ENCODE results near the gene RNF40. TPM values are rescaled to one million over a fixed set of nuclear protein-coding genes. Genes with fewer than 3 reads are reported as not detected.

The RNF40 gene
- polyA plus RNA-seq, 1 donor (not counting 4 experiments of a cell fraction or from before 2014, with no cell fraction given): 52.7 TPM

DNA sequence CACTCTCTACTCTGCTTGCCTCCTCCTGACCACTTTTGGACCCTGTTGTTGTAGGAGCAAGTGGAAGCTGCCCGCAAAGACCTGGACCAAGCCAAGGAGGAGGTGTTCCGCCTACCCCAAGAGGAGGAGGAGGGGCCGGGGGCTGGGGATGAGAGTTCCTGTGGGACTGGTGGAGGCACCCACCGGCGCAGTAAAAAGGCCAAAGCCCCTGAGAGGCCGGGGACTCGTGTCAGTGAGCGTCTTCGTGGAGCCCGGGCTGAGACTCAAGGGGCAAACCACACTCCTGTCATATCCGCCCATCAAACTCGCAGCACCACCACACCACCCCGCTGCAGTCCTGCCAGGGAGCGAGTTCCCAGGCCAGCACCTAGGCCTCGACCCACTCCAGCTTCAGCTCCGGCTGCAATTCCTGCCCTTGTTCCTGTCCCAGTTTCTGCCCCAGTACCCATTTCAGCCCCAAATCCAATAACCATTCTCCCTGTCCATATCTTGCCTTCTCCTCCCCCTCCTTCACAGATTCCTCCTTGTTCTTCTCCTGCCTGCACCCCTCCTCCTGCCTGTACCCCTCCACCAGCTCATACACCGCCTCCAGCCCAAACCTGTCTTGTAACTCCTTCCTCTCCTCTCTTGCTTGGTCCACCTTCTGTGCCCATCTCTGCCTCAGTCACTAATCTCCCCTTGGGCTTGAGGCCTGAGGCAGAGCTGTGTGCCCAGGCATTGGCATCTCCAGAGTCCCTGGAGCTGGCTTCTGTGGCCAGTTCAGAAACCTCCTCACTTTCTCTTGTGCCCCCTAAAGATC, 24.9 kb upstream of the RNF40 start:
- peaks cover 4% of the 10 kb centered on the region for H3K79me2 ChIP-seq (ENCODE audit: control insufficient read depth, insufficient read depth, low read length)
- no peaks in the 10 kb centered on the region for H3K9me3 ChIP-seq (ENCODE audit: control insufficient read depth, low read depth, low read length)
- DNase-seq (ENCODE audit: low read depth, low spot score) (no peak), FAIRE-seq (no peak)
- peaks cover 22% of the 10 kb centered on the region for H3K4me1 ChIP-seq (ENCODE audit: control insufficient read depth, extremely low read depth, insufficient read depth, low read length)
- H3K27me3 ChIP-seq (ENCODE audit: control insufficient read depth, extremely low read depth, insufficient read depth, low read length): no peaks in the 10 kb centered on the region
- H4K20me1 ChIP-seq (ENCODE audit: control insufficient read depth, extremely low read depth, insufficient read depth, low read length): no peaks in the 10 kb centered on the region
- no peak for TF ChIP-seq EZH2 (IDR thresholded peaks at IDR 0.05; ENCODE audit: low read length)
- TF ChIP-seq, protein P1, sequence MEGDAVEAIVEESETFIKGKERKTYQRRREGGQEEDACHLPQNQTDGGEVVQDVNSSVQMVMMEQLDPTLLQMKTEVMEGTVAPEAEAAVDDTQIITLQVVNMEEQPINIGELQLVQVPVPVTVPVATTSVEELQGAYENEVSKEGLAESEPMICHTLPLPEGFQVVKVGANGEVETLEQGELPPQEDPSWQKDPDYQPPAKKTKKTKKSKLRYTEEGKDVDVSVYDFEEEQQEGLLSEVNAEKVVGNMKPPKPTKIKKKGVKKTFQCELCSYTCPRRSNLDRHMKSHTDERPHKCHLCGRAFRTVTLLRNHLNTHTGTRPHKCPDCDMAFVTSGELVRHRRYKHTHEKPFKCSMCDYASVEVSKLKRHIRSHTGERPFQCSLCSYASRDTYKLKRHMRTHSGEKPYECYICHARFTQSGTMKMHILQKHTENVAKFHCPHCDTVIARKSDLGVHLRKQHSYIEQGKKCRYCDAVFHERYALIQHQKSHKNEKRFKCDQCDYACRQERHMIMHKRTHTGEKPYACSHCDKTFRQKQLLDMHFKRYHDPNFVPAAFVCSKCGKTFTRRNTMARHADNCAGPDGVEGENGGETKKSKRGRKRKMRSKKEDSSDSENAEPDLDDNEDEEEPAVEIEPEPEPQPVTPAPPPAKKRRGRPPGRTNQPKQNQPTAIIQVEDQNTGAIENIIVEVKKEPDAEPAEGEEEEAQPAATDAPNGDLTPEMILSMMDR (optimal IDR thresholded peaks at IDR 0.05 in 1 of 3, IDR thresholded peaks at IDR 0.05 in 1 of 3, conservative IDR thresholded peaks at IDR 0.05 in 1 of 3; ENCODE audit: extremely low read depth in 1 of 3, insufficient read depth in 2 of 3, low read length in 3 of 3): no peak
- H3K9me1 ChIP-seq (ENCODE audit: control insufficient read depth, extremely low read depth, insufficient read depth, low read length): no peaks in the 10 kb centered on the region
- no peak overlapping the region for H3K4me3 ChIP-seq (ENCODE audit: control insufficient read depth in 2 of 3, extremely low read depth in 1 of 3, insufficient read depth in 2 of 3, low read depth in 1 of 3, low read length in 3 of 3)
- no peak overlapping the region for H2AFZ ChIP-seq (ENCODE audit: control insufficient read depth, low read length)
- no peak overlapping the region for H3K9ac ChIP-seq (ENCODE audit: control insufficient read depth, extremely low read depth, insufficient read depth, low read length)
- H3K27ac ChIP-seq (ENCODE audit: control insufficient read depth, insufficient read depth, low read length): no peak overlapping the region
- H3K4me2 ChIP-seq (ENCODE audit: control insufficient read depth, extremely low read depth, insufficient read depth, low read depth, low read length): no peak overlapping the region
- dilution Hi-C loops (cut with MboI; ENCODE audit: extremely low pct_ligation_motif_present, low sequenced_read_pairs): no loop called here
- H3K36me3 ChIP-seq (ENCODE audit: control insufficient read depth in 2 of 2, extremely low read depth in 1 of 2, insufficient read depth in 2 of 2, low read length in 2 of 2): peaks cover 32 to 41% of the 10 kb centered on the region in 2 experiments

DNA sequence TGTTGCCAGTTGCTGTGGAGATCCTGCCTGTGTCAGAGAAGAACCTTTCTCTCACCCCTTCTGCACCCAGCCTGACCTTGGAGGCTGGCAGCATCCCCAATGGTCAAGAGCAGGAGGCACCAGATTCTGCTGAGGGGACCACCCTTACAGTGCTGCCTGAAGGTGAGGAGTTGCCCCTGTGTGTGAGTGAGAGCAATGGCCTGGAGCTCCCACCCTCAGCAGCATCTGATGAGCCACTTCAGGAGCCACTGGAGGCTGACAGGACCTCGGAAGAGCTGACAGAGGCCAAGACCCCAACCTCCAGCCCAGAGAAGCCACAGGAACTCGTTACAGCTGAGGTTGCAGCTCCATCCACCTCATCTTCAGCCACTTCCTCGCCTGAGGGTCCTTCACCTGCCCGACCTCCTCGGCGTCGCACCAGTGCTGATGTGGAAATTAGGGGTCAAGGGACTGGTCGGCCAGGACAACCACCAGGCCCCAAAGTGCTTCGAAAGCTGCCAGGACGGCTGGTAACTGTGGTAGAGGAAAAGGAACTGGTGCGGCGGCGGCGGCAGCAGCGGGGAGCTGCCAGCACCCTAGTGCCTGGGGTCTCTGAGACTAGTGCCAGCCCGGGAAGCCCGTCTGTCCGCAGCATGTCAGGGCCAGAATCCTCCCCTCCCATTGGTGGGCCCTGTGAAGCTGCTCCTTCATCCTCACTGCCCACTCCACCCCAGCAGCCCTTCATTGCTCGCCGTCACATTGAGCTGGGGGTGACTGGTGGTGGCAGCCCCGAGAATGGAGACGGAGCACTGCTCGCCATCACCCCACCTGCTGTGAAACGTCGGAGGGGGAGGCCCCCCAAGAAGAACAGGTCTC, 24.1 kb upstream of the RNF40 start:
- TF ChIP-seq, protein P1 (optimal IDR thresholded peaks at IDR 0.05 in 1 of 3, IDR thresholded peaks at IDR 0.05 in 1 of 3, conservative IDR thresholded peaks at IDR 0.05 in 1 of 3; ENCODE audit: extremely low read depth in 1 of 3, insufficient read depth in 2 of 3, low read length in 3 of 3): no peak
- no peak for TF ChIP-seq EZH2 (IDR thresholded peaks at IDR 0.05; ENCODE audit: low read length)
- no peaks in the 10 kb centered on the region for H3K27me3 ChIP-seq (ENCODE audit: control insufficient read depth, extremely low read depth, insufficient read depth, low read length)
- peaks cover 25% of the 10 kb centered on the region for H3K4me1 ChIP-seq (ENCODE audit: control insufficient read depth, extremely low read depth, insufficient read depth, low read length)
- dilution Hi-C loops (cut with MboI; ENCODE audit: extremely low pct_ligation_motif_present, low sequenced_read_pairs): no loop called here
- H3K9me1 ChIP-seq (ENCODE audit: control insufficient read depth, extremely low read depth, insufficient read depth, low read length): no peaks in the 10 kb centered on the region
- no peak overlapping the region for H3K27ac ChIP-seq (ENCODE audit: control insufficient read depth, insufficient read depth, low read length)
- no peaks in the 10 kb centered on the region for H3K9me3 ChIP-seq (ENCODE audit: control insufficient read depth, low read depth, low read length)
- H3K36me3 ChIP-seq (ENCODE audit: control insufficient read depth in 2 of 2, extremely low read depth in 1 of 2, insufficient read depth in 2 of 2, low read length in 2 of 2): peaks cover 31 to 37% of the 10 kb centered on the region in 2 experiments
- DNase-seq (ENCODE audit: low read depth, low spot score) (no peak), FAIRE-seq (no peak)
- H3K4me3 ChIP-seq (ENCODE audit: control insufficient read depth in 2 of 3, extremely low read depth in 1 of 3, insufficient read depth in 2 of 3, low read depth in 1 of 3, low read length in 3 of 3): no peak overlapping the region
- H3K4me2 ChIP-seq (ENCODE audit: control insufficient read depth, extremely low read depth, insufficient read depth, low read depth, low read length): no peak overlapping the region
- peaks cover 12% of the 10 kb centered on the region for H3K79me2 ChIP-seq (ENCODE audit: control insufficient read depth, insufficient read depth, low read length)
- no peak overlapping the region for H2AFZ ChIP-seq (ENCODE audit: control insufficient read depth, low read length)
- no peaks in the 10 kb centered on the region for H4K20me1 ChIP-seq (ENCODE audit: control insufficient read depth, extremely low read depth, insufficient read depth, low read length)
- no peak overlapping the region for H3K9ac ChIP-seq (ENCODE audit: control insufficient read depth, extremely low read depth, insufficient read depth, low read length)

All from keratinocyte (primary cell).